Measurements from ENCODE around the gene WSB2. TPM values are rescaled to one million over a fixed set of nuclear protein-coding genes. Genes with fewer than 3 reads are reported as not detected.

WSB2 gene
- total RNA-seq, 1 experiment from 2014 or later = 193 TPM

DNA sequence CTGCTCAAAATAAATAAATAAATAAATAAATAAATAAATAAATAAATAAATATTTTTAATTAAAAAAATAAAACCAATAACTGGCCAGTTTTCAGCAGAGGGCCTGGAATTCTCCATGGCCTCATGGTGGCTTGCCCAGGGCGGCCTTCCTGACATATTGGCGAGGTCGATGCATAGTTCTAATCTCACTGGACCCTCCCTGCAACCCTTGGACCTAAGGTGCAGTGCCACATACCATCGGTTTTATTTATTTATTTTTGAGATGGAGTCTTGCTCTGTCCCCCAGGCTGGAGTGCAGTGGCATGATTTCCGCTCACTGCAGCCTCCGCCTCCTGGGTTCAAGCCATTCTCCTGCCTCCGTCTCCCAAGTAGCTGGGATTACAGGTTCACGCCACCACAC, 46.7 kb upstream of the WSB2 start:
- ChIA-PET POLR2A (no interaction called here), CTCF (no interaction called here)
- no peak overlapping the region for H3K27ac ChIP-seq (ENCODE audit: low read length)
- ATAC-seq (no peak), DNase-seq (ENCODE audit: low read depth, low spot score) (no peak)
- no peaks in the 10 kb centered on the region for H3K9me3 ChIP-seq (ENCODE audit: control insufficient read depth, insufficient read depth, low read depth, low read length)
- H3K4me1 ChIP-seq (ENCODE audit: control insufficient read depth, insufficient read depth, low read length) = peaks cover under 1% of the 10 kb centered on the region
- no peak overlapping the region for H3K4me3 ChIP-seq (ENCODE audit: low read depth in 2 of 2, low read length in 2 of 2)
- intact Hi-C loops (cut with micrococcal nuclease; ENCODE audit: unreplicated experiment) = no loop called here
- in situ Hi-C loops (cut with HindIII; ENCODE audit: low pct_unique_long_range_greater_than_20kb, low sequenced_read_pairs) = no loop called here
- no TSS peak for BruUV-seq (replicated peaks)
- no peaks in the 10 kb centered on the region for H3K27me3 ChIP-seq (ENCODE audit: control insufficient read depth, insufficient read depth, low read length)
- no peaks in the 10 kb centered on the region for H3K36me3 ChIP-seq (ENCODE audit: control insufficient read depth, insufficient read depth, low read length)
- TF ChIP-seq SIN3A (IDR thresholded peaks at IDR 0.05; ENCODE audit: borderline replicate concordance, insufficient read depth, low read depth, low read length) = no peak

DNA sequence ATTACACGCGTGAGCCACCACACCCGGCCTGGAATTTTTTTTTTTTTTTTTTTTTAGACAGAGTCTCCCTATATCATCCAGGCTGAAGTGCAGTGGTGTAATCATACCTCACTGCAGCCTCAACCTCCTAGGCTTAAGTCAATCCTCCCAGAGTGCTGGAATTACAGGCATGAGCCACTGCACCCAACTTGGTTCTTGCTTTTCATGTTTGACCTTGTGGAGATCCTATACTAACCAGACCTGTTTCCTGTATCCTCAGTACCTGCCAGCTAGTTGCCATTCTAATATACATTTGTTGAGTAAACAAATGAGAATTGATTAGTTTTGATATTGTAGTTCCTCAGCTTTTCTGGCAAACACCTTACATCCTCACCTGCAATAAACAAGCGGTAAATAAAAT, 46.0 kb upstream of the WSB2 start:
- intact Hi-C loops (cut with micrococcal nuclease; ENCODE audit: unreplicated experiment) = no loop called here
- in situ Hi-C loops (cut with HindIII; ENCODE audit: low pct_unique_long_range_greater_than_20kb, low sequenced_read_pairs) = no loop called here
- no peak for TF ChIP-seq SIN3A (IDR thresholded peaks at IDR 0.05; ENCODE audit: borderline replicate concordance, insufficient read depth, low read depth, low read length)
- TF ChIP-seq, protein P1, sequence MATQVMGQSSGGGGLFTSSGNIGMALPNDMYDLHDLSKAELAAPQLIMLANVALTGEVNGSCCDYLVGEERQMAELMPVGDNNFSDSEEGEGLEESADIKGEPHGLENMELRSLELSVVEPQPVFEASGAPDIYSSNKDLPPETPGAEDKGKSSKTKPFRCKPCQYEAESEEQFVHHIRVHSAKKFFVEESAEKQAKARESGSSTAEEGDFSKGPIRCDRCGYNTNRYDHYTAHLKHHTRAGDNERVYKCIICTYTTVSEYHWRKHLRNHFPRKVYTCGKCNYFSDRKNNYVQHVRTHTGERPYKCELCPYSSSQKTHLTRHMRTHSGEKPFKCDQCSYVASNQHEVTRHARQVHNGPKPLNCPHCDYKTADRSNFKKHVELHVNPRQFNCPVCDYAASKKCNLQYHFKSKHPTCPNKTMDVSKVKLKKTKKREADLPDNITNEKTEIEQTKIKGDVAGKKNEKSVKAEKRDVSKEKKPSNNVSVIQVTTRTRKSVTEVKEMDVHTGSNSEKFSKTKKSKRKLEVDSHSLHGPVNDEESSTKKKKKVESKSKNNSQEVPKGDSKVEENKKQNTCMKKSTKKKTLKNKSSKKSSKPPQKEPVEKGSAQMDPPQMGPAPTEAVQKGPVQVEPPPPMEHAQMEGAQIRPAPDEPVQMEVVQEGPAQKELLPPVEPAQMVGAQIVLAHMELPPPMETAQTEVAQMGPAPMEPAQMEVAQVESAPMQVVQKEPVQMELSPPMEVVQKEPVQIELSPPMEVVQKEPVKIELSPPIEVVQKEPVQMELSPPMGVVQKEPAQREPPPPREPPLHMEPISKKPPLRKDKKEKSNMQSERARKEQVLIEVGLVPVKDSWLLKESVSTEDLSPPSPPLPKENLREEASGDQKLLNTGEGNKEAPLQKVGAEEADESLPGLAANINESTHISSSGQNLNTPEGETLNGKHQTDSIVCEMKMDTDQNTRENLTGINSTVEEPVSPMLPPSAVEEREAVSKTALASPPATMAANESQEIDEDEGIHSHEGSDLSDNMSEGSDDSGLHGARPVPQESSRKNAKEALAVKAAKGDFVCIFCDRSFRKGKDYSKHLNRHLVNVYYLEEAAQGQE (IDR thresholded peaks at IDR 0.05; ENCODE audit: insufficient read depth in 1 of 2, low read depth in 2 of 2, low read length in 1 of 2) = no peak
- no peak for TF ChIP-seq POLR2AphosphoS5 (IDR thresholded peaks at IDR 0.05; ENCODE audit: low read depth, low read length)
- no peak for TF ChIP-seq TCF7L2 (IDR thresholded peaks at IDR 0.05; ENCODE audit: low read depth, low read length)
- TF ChIP-seq, protein P2, sequence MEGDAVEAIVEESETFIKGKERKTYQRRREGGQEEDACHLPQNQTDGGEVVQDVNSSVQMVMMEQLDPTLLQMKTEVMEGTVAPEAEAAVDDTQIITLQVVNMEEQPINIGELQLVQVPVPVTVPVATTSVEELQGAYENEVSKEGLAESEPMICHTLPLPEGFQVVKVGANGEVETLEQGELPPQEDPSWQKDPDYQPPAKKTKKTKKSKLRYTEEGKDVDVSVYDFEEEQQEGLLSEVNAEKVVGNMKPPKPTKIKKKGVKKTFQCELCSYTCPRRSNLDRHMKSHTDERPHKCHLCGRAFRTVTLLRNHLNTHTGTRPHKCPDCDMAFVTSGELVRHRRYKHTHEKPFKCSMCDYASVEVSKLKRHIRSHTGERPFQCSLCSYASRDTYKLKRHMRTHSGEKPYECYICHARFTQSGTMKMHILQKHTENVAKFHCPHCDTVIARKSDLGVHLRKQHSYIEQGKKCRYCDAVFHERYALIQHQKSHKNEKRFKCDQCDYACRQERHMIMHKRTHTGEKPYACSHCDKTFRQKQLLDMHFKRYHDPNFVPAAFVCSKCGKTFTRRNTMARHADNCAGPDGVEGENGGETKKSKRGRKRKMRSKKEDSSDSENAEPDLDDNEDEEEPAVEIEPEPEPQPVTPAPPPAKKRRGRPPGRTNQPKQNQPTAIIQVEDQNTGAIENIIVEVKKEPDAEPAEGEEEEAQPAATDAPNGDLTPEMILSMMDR (IDR thresholded peaks at IDR 0.05) = no peak
- ChIA-PET CTCF (no interaction called here), POLR2A (no interaction called here)
- Histone ChIP-seq H3K27me3 (ENCODE audit: control insufficient read depth, insufficient read depth, low read length) (no peaks in the 10 kb centered on the region), H3K4me3 (ENCODE audit: low read depth in 2 of 2, low read length in 2 of 2) (no peak overlapping the region), H3K27ac (ENCODE audit: low read length) (no peak overlapping the region), H3K9me3 (ENCODE audit: control insufficient read depth, insufficient read depth, low read depth, low read length) (no peaks in the 10 kb centered on the region), H3K36me3 (ENCODE audit: control insufficient read depth, insufficient read depth, low read length) (no peaks in the 10 kb centered on the region), H3K4me1 (ENCODE audit: control insufficient read depth, insufficient read depth, low read length) (peaks cover 8% of the 10 kb centered on the region)
- ATAC-seq = no peak
- BruUV-seq (replicated peaks) = no TSS peak
- no peak for DNase-seq (ENCODE audit: low read depth, low spot score)

DNA sequence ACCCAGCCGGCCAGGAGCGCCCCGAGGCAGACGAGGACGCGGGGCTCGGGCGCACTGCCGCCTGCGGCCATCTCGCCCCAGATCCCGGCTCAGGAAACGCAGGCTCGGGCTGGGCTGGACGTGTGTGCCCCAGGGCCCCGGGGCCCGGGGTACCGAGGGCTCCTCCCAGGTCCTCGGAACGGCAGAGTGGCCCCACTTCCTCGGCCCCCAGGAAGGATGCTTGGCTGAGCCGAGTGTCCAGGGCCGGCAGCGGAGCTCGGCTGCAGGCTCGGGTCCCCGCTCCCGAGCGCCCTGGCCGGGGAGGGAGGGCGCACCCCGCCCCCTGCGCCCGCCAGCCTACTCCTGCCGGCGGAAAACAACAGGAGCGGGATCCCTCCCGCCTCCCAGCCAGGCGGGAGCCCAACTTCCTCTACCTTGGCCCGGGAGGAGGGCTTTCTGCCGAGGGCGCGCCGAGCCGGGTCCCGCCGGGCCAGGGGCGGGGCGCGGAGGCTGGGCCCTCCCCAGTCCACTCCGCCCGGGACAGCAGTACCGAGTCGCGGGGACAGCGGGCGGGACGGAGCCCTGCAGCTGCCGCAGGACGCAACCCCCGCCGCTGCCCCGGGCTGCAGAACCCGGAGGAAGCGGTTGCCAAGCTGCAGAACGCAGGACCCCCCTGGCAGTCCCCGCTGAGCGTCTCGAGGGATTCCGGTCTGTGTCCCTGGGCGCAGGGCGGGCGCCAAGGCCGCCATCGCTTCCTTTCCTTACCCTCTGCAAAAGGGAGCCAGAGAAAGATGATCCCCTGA, 42.8 kb upstream of the WSB2 start, which contains the start of gene VSIG10:
Gene VSIG10 (minus strand): TSS at position 411 of the 782 bp plus-strand sequence. CDS start 340 bp downstream, at position 71.
- Histone ChIP-seq H3K9me3 (ENCODE audit: control insufficient read depth, insufficient read depth, low read depth, low read length) (no peaks in the 10 kb centered on the region), H3K36me3 (ENCODE audit: control insufficient read depth, insufficient read depth, low read length) (no peaks in the 10 kb centered on the region), H3K27ac (ENCODE audit: low read length) (peak within 1 kb of the TSS; percentile 95), H3K4me3 (ENCODE audit: low read depth in 2 of 2, low read length in 2 of 2) (peak within 1 kb of the TSS; percentile 69 to 83), H3K27me3 (ENCODE audit: control insufficient read depth, insufficient read depth, low read length) (no peaks in the 10 kb centered on the region), H3K4me1 (ENCODE audit: control insufficient read depth, insufficient read depth, low read length) (peaks cover 8% of the 10 kb centered on the region)
- in situ Hi-C loops (cut with HindIII; ENCODE audit: low pct_unique_long_range_greater_than_20kb, low sequenced_read_pairs) = no loop called here
- TF ChIP-seq POLR2AphosphoS5 (IDR thresholded peaks at IDR 0.05; ENCODE audit: low read depth, low read length) (peak; percentile 80), SIN3A (IDR thresholded peaks at IDR 0.05; ENCODE audit: borderline replicate concordance, insufficient read depth, low read depth, low read length) (peak; percentile 90; the same call in 1 of the 2 replicates), TCF7L2 (IDR thresholded peaks at IDR 0.05; ENCODE audit: low read depth, low read length) (no peak; the same call in 1 of the 2 replicates)
- TF ChIP-seq, protein P1 (IDR thresholded peaks at IDR 0.05; ENCODE audit: insufficient read depth in 1 of 2, low read depth in 2 of 2, low read length in 1 of 2) = 0 out of 4 replicates have a peak, but pooled peaks of 1 of the 2 experiments have one; percentile 49
- TF ChIP-seq, protein P2 (IDR thresholded peaks at IDR 0.05) = no peak
- ChIA-PET CTCF (no interaction called here), POLR2A (interaction anchor here (0.6 kb wide), 2 partner anchors 25 to 77 kb away, joined by 3 read pairs; no protein-coding TSS in a partner anchor)
- ATAC-seq (peak; percentile 97), DNase-seq (ENCODE audit: low read depth, low spot score) (no peak)
- no TSS peak for BruUV-seq (replicated peaks)
- intact Hi-C loops (cut with micrococcal nuclease; ENCODE audit: unreplicated experiment) = no loop called here
